H9 (cell line): ENCODE results near the gene LAMC3. TPM values are rescaled to one million over a fixed set of nuclear protein-coding genes. Genes with fewer than 3 reads are reported as not detected.

Experiments used
- DNase-seq: peaks from one replicate; pipeline ENCODE4 v3.0.0-alpha.2; 2017
- H2AFZ ChIP-seq: one replicate; pipeline ENCODE4 v1.6.1; 2013; ENCODE audit warnings: mild to moderate bottlenecking, low read length, control low read depth, moderate library complexity
- H2AK5ac ChIP-seq: 2 replicates; pipeline ENCODE4 v1.6.1; 2013; ENCODE audit warnings: low read length, control low read depth, mixed read lengths; ENCODE audit not compliant: insufficient read length
- H2BK120ac ChIP-seq: one replicate; pipeline ENCODE4 v1.6.1; 2013; ENCODE audit warnings: low read depth, mild to moderate bottlenecking, low read length, control low read depth, inconsistent platforms; ENCODE audit not compliant: poor library complexity, severe bottlenecking
- H2BK12ac ChIP-seq: 2 replicates; pipeline ENCODE4 v1.6.1; 2013; ENCODE audit warnings: low read length, control low read depth, mixed read lengths, low read depth; ENCODE audit not compliant: insufficient read length
- H2BK15ac ChIP-seq: 2 replicates; pipeline ENCODE4 v1.6.1; 2013; ENCODE audit warnings: low read depth, low read length, control low read depth
- H2BK20ac ChIP-seq: one replicate; pipeline ENCODE4 v1.6.1; 2013; ENCODE audit warnings: low read depth, mild to moderate bottlenecking, low read length, control low read depth, inconsistent platforms; ENCODE audit not compliant: poor library complexity, severe bottlenecking
- H2BK5ac ChIP-seq: 2 replicates; pipeline ENCODE4 v1.6.1; 2013; ENCODE audit warnings: low read length, control low read depth, mixed read lengths; ENCODE audit not compliant: insufficient read length
- H3K14ac ChIP-seq: 2 replicates; pipeline ENCODE4 v1.6.1; 2013; ENCODE audit warnings: low read length, control low read depth; ENCODE audit not compliant: insufficient read depth
- H3K18ac ChIP-seq: 2 replicates; pipeline ENCODE4 v1.6.1; 2013; ENCODE audit warnings: low read depth, mild to moderate bottlenecking, mixed read lengths, low read length, control low read depth; ENCODE audit not compliant: insufficient read length
- H3K23ac ChIP-seq: 2 replicates; pipeline ENCODE4 v1.6.1; 2013; ENCODE audit warnings: low read length, control low read depth, mixed read lengths, low read depth; ENCODE audit not compliant: insufficient read length
- H3K23me2 ChIP-seq: 2 replicates; pipeline ENCODE4 v1.6.1; 2013; ENCODE audit warnings: low read depth, mild to moderate bottlenecking, mixed read lengths, low read length, control low read depth; ENCODE audit not compliant: insufficient read length, poor library complexity, severe bottlenecking
- H3K27ac ChIP-seq: 2 replicates; pipeline ENCODE4 v1.5.1; 2013; ENCODE audit warnings: low read length, control low read depth, mixed read lengths, low read depth; ENCODE audit not compliant: insufficient read length
- H3K27me3 ChIP-seq: 2 replicates; pipeline ENCODE4 v1.6.1; 2013; ENCODE audit warnings: low read length, control low read depth, inconsistent platforms; ENCODE audit not compliant: insufficient read depth
- H3K4ac ChIP-seq: 2 replicates; pipeline ENCODE4 v1.6.1; 2013; ENCODE audit warnings: low read depth, mild to moderate bottlenecking, control low read depth, inconsistent platforms, low read length, moderate library complexity
- H3K4me1 ChIP-seq: 2 replicates; pipeline ENCODE4 v1.6.1; 2013; ENCODE audit warnings: low read length, control low read depth, inconsistent platforms; ENCODE audit not compliant: insufficient read depth
- H3K4me2 ChIP-seq: 2 replicates; pipeline ENCODE4 v1.6.1; 2013; ENCODE audit warnings: low read length, control low read depth, mixed read lengths; ENCODE audit not compliant: insufficient read length, insufficient read depth
- H3K56ac ChIP-seq: 2 replicates; pipeline ENCODE4 v1.6.1; 2013; ENCODE audit warnings: low read depth, mild to moderate bottlenecking, mixed read lengths, low read length, control low read depth; ENCODE audit not compliant: insufficient read length
- H3K79me1 ChIP-seq: 2 replicates; pipeline ENCODE4 v1.6.1; 2013; ENCODE audit warnings: low read depth, mild to moderate bottlenecking, moderate library complexity, low read length, control low read depth, inconsistent platforms; ENCODE audit not compliant: insufficient read depth, poor library complexity, severe bottlenecking
- H3K79me2 ChIP-seq: 2 replicates; pipeline ENCODE4 v1.6.1; 2013; ENCODE audit warnings: low read length, control low read depth, inconsistent platforms; ENCODE audit not compliant: insufficient read depth
- H3K9ac ChIP-seq: 2 replicates; pipeline ENCODE4 v1.6.1; 2013; ENCODE audit warnings: low read length, control low read depth, mixed read lengths; ENCODE audit not compliant: insufficient read length; ENCODE audit errors: extremely low read depth
- H3K9me3 ChIP-seq: one replicate; pipeline ENCODE4 v1.6.1; 2013; ENCODE audit warnings: low read depth, low read length, inconsistent platforms; ENCODE audit not compliant: control insufficient read depth
- H3T11ph ChIP-seq: one replicate; pipeline ENCODE4 v1.6.1; 2013; ENCODE audit warnings: mild to moderate bottlenecking, low read length, control low read depth, inconsistent platforms
- H4K20me1 ChIP-seq: one replicate; pipeline ENCODE4 v1.6.1; 2013; ENCODE audit not compliant: control insufficient read depth, insufficient read length, insufficient read depth
- H4K5ac ChIP-seq: 2 replicates; pipeline ENCODE4 v1.6.1; 2013; ENCODE audit warnings: low read depth, mild to moderate bottlenecking, mixed read lengths, low read length, control low read depth; ENCODE audit not compliant: insufficient read length
- H4K8ac ChIP-seq: replicated peaks from 2 replicates; pipeline ENCODE4 v1.6.1; 2013; ENCODE audit warnings: low read length, control low read depth, mixed read lengths, low read depth; ENCODE audit not compliant: insufficient read length
- H4K91ac ChIP-seq: 2 replicates; pipeline ENCODE4 v1.6.1; 2013; ENCODE audit warnings: low read depth, mild to moderate bottlenecking, moderate library complexity, mixed read lengths, low read length, control low read depth; ENCODE audit not compliant: insufficient read length
- H3K27ac Mint-ChIP-seq, 3 experiments: 2 replicates in 2 of 3; 3 replicates in 1 of 3; pipeline ENCODE4 v1.8.0; 2020 to 2021; ENCODE audit warnings: mixed read lengths in 3 of 3, mild to moderate bottlenecking in 1 of 3, moderate library complexity in 1 of 3
- H3K27me3 Mint-ChIP-seq: 2 replicates; pipeline ENCODE4 v1.8.0; 2021; ENCODE audit warnings: low read depth, mild to moderate bottlenecking, moderate library complexity, mixed read lengths
- H3K36me3 Mint-ChIP-seq, 3 experiments: 2 replicates in 2 of 3; 3 replicates in 1 of 3; pipeline ENCODE4 v1.8.0; 2020 to 2021; ENCODE audit warnings: low read depth in 3 of 3, mixed read lengths in 3 of 3; ENCODE audit not compliant: insufficient read depth in 1 of 3
- H3K4me1 Mint-ChIP-seq, 2 experiments: 2 replicates each; pipeline ENCODE4 v1.8.0; 2020; ENCODE audit warnings: mixed read lengths in 2 of 2
- H3K4me3 Mint-ChIP-seq, 2 experiments: 2 replicates in 1 of 2; 3 replicates in 1 of 2; pipeline ENCODE4 v1.8.0; 2020 to 2021; ENCODE audit warnings: mild to moderate bottlenecking in 2 of 2, mixed read lengths in 2 of 2, moderate library complexity in 1 of 2
- H3K9me3 Mint-ChIP-seq, 2 experiments: 2 replicates in 1 of 2; 3 replicates in 1 of 2; pipeline ENCODE4 v1.8.0; 2020; ENCODE audit warnings: mild to moderate bottlenecking in 2 of 2, mixed read lengths in 2 of 2, moderate library complexity in 1 of 2
- CTCF ChIP-seq: fragments of 200-600 bp; sonication (generic); conservative IDR thresholded peaks from 3 replicates; pipeline ENCODE4 v1.8.0; 2021; ENCODE audit warnings: antibody characterized with exemption, mild to moderate bottlenecking
- WGBS: extraction: QIAGEN DNeasy Blood & Tissue Kit; methylation state at CpG from one replicate; pipeline ENCODE4 v1.1.7; 2013; ENCODE audit warnings: missing lambda C conversion rate, low lambda C conversion rate, mixed read lengths; ENCODE audit not compliant: insufficient read length; ENCODE audit errors: extremely low coverage; 5-methylcytosine and 5-hydroxymethylcytosine counted together
- total RNA-seq: library from RNA; stranded (reverse); gene quantifications from 2 replicates; pipeline ENCODE4 v1.2.1, GENCODE V29; 2021

LAMC3 gene
- total RNA-seq, 1 experiment from 2014 or later, result 21.7 TPM

- H3K4ac ChIP-seq, result no peak overlapping the region
- H3K36me3 Mint-ChIP-seq, result peaks cover 0 to 7% (median 3%) of the 10 kb centered on the region in 3 experiments; a peak in 4 of 7 replicates
- H4K91ac ChIP-seq, result no peak overlapping the region
- no peak overlapping the region for H4K5ac ChIP-seq
- H4K20me1 ChIP-seq, result no peaks in the 10 kb centered on the region
- peaks cover 20 to 35% of the 10 kb centered on the region in 2 experiments for H3K4me1 Mint-ChIP-seq
- H2AFZ ChIP-seq, result no peak overlapping the region
- H3K27me3 ChIP-seq, result no peaks in the 10 kb centered on the region
- no peak overlapping the region for H3K23ac ChIP-seq
- H2BK5ac ChIP-seq, result no peak overlapping the region
- H3K14ac ChIP-seq, result no peak overlapping the region
- H4K8ac ChIP-seq, result no peak overlapping the region
- H3K27ac Mint-ChIP-seq, result peak overlapping the region; percentile 5 to 91 (median 89); a peak in 5 of 7 replicates
- H3K23me2 ChIP-seq, result no peaks in the 10 kb centered on the region
- H2BK120ac ChIP-seq, result no peak overlapping the region
- H2BK20ac ChIP-seq, result no peak overlapping the region
- peak; percentile 81 for DNase-seq
- H3K27ac ChIP-seq, result no peak overlapping the region
- H3K4me2 ChIP-seq, result no peak overlapping the region
- no peaks in the 10 kb centered on the region; the same call in 1 of the 2 replicates for H3K4me1 ChIP-seq
- no peaks in the 10 kb centered on the region for H3K79me2 ChIP-seq
- H3K27me3 Mint-ChIP-seq, result no peaks in the 10 kb centered on the region
- no peak overlapping the region for H2AK5ac ChIP-seq
- no peak overlapping the region for H2BK15ac ChIP-seq
- TF ChIP-seq CTCF, result no peak
- no peak overlapping the region for H3K56ac ChIP-seq
- H3K18ac ChIP-seq, result no peak overlapping the region
- no CpG with 5 or more reads among the region's 21 CpGs for WGBS
- no peaks in the 10 kb centered on the region for H3K79me1 ChIP-seq
- H3K9ac ChIP-seq, result no peak overlapping the region
- no peak overlapping the region for H2BK12ac ChIP-seq
- H3K4me3 Mint-ChIP-seq, result no peak overlapping the region
- no peaks in the 10 kb centered on the region for H3K9me3 ChIP-seq
- no peaks in the 10 kb centered on the region for H3K9me3 Mint-ChIP-seq
- H3T11ph ChIP-seq, result no peak overlapping the region
Measured at GRCh38 chr9:131017067-131017466, 8.1 kb downstream of the LAMC3 start.
